ES-I3 (cell line): ENCODE measurements around the gene CS.
A peak's percentile ranks its signal among the peaks of the same experiment; 100 is the strongest.
"Not testable (repeated sequence)": the region's sequence is repeated elsewhere in the genome, so short reads cannot be mapped to it uniquely, and the experiment has no call there.

Experiments
- H3K36me3 ChIP-seq: 2 replicates; pipeline ENCODE4 v1.6.1; 2013; ENCODE audit warnings: mild to moderate bottlenecking, low read length, control low read depth, moderate library complexity; ENCODE audit not compliant: insufficient read depth
- H3K4me1 ChIP-seq: 2 replicates; pipeline ENCODE4 v1.6.1; 2013; ENCODE audit warnings: mild to moderate bottlenecking, control low read depth, low read length; ENCODE audit not compliant: insufficient read depth
- H3K9ac ChIP-seq: 2 replicates; pipeline ENCODE4 v1.6.1; 2013; ENCODE audit warnings: low read depth, mild to moderate bottlenecking, low read length, moderate library complexity
- H3K9me3 ChIP-seq: 2 replicates; pipeline ENCODE4 v1.6.1; 2013; ENCODE audit warnings: mild to moderate bottlenecking, low read length, moderate library complexity; ENCODE audit not compliant: control insufficient read depth, insufficient read depth

CS gene

DNA sequence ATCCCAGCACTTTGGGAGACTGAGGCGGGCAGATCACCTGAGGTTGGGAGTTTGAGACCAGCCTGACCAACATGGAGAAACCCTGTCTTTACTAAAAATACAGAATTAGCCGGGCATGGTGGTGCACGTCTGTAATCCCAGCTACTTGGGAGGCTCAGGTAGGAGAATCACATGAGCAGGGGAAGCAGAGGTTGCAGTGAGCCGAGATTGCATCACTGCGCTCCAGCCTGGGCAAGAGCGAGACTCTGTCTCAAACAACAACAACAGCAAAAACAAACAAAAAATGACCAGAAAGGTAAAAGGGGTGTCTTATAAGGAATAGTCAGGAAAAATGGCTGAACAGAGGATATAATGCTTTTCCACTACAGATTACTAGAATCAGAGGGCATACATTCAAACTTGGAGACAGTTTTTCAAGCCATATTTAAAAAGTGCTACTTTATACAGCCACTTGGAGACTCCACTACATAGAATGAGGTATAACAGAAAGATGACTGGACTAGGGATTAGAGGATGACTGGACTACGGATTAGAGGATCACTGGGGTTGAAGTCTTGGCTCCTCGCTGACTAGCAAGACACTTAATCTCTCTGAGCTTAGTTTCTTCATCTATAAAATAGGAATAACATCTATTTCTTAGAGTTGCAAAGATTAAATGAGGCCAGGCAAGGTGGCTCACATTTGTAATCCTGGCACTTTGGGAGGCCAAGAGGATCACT, 4.9 kb upstream of the CS start:
- Histone ChIP-seq H3K9ac (no peak overlapping the region), H3K9me3 (no peaks in the 10 kb centered on the region), H3K4me1 (peaks cover 5% of the 10 kb centered on the region), H3K36me3 (peaks cover 16% of the 10 kb centered on the region)

GRCh38 chr12:56304276-56304675, 4.1 kb upstream of the CS start:
- no peak overlapping the region for H3K9ac ChIP-seq
- H3K9me3 ChIP-seq: no peaks in the 10 kb centered on the region
- peaks cover 5% of the 10 kb centered on the region for H3K4me1 ChIP-seq
- H3K36me3 ChIP-seq: peaks cover 11% of the 10 kb centered on the region

DNA sequence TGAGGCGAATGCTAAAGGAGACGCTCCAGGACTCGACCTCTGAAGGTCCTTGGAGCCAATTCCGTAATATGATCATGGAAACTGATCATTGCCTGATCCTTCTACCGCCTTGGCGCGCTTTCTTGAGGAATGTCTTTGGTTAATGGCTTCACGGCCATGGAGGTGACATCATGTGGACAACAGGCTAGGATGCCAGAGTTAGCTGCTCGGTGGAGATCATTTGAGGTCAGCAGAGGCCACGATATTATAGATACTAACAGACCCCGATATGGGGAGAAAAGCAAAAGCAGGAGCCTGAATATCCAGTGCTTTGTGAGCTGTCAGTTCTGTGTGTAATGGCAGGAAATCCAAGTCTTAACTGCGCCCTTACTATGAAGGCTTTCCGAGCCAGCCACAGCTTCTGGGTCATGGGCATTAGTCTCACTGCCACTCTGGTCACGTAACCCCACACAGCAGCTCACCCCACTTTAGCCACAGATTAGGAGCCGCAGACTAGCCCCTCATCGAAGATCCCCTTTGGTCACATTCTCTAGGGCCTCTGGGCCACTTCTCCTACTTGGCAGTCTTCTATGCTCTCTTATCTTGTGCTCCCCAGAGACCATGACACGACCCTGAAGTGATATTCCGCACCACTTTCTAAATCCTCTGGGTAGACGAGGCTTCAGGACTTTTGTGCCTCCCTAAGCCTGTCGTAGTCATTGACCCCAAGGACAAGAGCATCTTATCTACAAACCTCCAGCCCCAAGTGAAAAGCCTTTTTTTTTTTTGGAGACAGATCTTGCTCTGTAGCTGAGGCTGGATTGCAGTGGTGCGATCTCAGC, 724 bp upstream of the CS start:
- Histone ChIP-seq H3K9ac (peak overlapping the region; percentile 95), H3K4me1 (peaks cover 5% of the 10 kb centered on the region), H3K9me3 (no peaks in the 10 kb centered on the region), H3K36me3 (peaks cover 16% of the 10 kb centered on the region)

DNA sequence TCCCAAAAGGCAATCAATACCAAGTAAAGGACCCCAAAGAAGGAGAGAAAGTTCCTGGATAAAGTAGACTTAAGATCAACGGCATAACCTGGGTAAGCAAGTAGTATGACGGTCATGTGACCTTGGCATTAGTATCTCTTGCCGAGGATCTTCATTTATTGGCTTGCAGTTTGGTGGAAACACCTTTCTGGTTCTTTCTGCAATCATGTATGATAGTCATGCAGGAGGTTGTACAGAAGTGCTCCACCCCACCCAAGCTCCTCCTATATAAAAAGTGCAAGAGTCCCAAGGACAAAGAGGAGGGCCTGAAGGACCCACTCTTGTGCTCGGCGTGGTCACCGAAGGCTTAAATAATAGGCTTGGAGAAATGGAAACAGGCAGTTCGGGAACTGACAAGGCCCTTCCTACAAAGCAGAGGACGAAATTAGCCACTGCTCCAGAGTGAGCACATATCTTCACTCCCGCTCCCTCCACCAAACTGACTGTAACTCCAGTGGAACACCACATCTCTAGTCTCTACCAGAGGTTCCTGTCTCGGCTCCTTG, 750 bp downstream of the CS start:
- H3K9me3 ChIP-seq: no peaks in the 10 kb centered on the region
- H3K36me3 ChIP-seq: peaks cover 12% of the 10 kb centered on the region
- H3K9ac ChIP-seq: peak overlapping the region; percentile 95
- H3K4me1 ChIP-seq: peaks cover 5% of the 10 kb centered on the region

DNA sequence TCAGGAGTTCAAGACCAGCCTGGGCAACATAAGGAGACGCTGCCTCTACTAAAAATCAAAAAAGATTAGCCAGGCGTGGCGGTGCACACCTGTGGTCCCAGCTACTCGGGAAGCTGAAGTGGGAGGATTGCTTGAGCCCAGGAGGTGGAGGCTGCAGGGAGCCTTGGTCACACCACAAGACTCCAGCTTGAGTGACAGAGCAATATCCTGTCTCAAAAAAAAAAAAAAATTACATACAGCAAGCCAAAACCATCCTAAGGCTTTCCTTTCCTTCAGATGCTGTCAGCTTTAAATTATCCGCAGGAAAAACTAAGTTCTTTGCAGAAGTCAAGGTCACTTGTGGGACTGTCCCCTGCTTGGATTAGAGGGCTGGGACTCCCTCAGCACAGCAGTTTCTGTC, 1.3 kb downstream of the CS start:
- peaks cover 12% of the 10 kb centered on the region for H3K36me3 ChIP-seq
- peak overlapping the region; percentile 95 for H3K9ac ChIP-seq
- H3K9me3 ChIP-seq: no peaks in the 10 kb centered on the region
- peaks cover 5% of the 10 kb centered on the region for H3K4me1 ChIP-seq

DNA sequence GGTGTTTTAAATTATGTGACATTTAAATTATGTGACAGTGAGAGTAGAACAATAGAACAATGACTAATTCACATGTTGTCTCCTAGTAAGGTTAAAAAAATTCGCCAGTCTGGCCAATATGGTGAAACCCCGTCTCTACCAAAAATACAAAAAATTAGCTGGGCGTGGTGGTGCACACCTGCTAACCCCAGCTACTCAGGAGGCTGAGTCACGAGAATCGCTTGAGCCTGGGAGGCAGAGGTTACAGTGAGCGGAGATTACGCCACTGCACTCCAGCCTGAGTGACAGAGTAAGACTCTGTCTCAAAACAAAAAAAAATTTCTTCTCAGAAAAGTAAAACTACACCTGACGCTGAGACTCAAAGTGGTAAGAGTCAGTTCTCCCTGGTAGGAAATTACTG, 2.7 kb downstream of the CS start:
- H3K9me3 ChIP-seq: no peaks in the 10 kb centered on the region
- H3K9ac ChIP-seq: no peak overlapping the region
- peaks cover 12% of the 10 kb centered on the region for H3K36me3 ChIP-seq
- H3K4me1 ChIP-seq: peaks cover 5% of the 10 kb centered on the region

GRCh38 chr12:56296295-56296694, 3.8 kb downstream of the CS start:
- Histone ChIP-seq H3K36me3 (peaks cover 12% of the 10 kb centered on the region), H3K9me3 (no peaks in the 10 kb centered on the region), H3K9ac (no peak overlapping the region), H3K4me1 (peaks cover 5% of the 10 kb centered on the region)

DNA sequence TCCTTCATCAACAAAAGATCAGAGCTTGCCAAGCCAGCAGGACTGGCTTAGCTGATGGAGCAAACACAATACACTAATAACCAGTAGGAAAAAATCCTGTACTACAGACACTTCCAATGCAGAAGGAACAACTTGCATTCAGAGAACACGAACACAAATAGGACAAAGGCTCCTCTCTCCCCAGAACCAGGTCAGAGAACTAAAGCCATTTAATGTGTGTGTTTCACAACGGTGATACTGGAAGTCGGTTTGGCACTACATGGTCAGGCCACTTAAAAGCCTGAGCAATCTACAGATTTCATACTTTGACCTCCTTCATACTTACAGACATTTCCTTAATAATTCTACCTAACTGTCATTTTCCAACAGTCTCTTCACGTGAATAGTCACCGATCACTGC, 6.3 kb downstream of the CS start:
- no peaks in the 10 kb centered on the region for H3K9me3 ChIP-seq
- no peaks in the 10 kb centered on the region for H3K4me1 ChIP-seq
- H3K36me3 ChIP-seq: peaks cover 12% of the 10 kb centered on the region
- H3K9ac ChIP-seq: no peak overlapping the region

DNA sequence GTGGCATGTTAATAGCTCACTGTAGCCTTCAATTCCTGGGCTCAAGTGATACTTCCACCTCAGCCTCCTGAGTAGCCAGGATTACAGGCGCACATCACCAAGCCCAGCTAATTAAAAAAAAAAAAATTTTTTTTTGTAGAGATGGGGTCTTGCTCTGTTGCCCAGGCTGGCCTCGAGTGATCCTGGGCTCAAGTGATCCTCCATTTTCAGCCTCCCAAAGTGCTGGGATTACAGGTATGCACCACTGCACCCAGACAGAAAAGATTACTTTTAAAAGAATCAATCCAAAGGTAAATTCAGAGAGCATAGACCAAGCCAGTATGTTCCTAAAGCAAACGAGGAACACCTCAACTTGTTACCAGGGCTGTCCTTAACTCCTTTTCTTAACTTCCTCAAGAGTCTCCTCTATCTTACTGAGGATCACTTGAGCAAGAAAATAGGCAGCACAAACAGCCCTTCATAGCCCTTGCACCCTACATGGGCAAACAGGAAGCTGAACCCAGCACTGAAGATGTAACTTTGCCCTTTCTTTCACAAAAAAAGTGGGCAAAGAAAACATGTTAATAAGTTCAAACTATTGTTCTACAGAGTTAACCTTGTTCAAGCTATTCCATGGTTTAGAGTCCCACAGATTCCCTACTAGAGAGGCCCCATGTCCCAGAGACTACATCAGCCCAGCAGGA, 11.3 kb downstream of the CS start:
- H3K9me3 ChIP-seq: no peaks in the 10 kb centered on the region
- H3K36me3 ChIP-seq: peaks cover 8% of the 10 kb centered on the region
- peaks cover 4% of the 10 kb centered on the region; the same call in 1 of the 2 replicates for H3K4me1 ChIP-seq
- no peak overlapping the region for H3K9ac ChIP-seq

GRCh38 chr12:56286044-56286830, 13.9 kb downstream of the CS start:
- Histone ChIP-seq H3K36me3 (peaks cover 24% of the 10 kb centered on the region), H3K9ac (no peak overlapping the region), H3K9me3 (no peaks in the 10 kb centered on the region), H3K4me1 (peaks cover 4% of the 10 kb centered on the region; the same call in 1 of the 2 replicates)

- not testable (repeated sequence) for H3K9ac ChIP-seq, H3K9me3 ChIP-seq, H3K4me1 ChIP-seq
- H3K36me3 ChIP-seq: peaks cover 25% of the 10 kb centered on the region
These were observed 15.9 kb downstream of the CS start for GRCh38 chr12:56284263-56284662.

GRCh38 chr12:56282579-56282978, 17.6 kb downstream of the CS start:
- peaks cover 4% of the 10 kb centered on the region; the same call in 1 of the 2 replicates for H3K4me1 ChIP-seq
- H3K36me3 ChIP-seq: peaks cover 25% of the 10 kb centered on the region
- no peak overlapping the region for H3K9ac ChIP-seq
- H3K9me3 ChIP-seq: no peaks in the 10 kb centered on the region

DNA sequence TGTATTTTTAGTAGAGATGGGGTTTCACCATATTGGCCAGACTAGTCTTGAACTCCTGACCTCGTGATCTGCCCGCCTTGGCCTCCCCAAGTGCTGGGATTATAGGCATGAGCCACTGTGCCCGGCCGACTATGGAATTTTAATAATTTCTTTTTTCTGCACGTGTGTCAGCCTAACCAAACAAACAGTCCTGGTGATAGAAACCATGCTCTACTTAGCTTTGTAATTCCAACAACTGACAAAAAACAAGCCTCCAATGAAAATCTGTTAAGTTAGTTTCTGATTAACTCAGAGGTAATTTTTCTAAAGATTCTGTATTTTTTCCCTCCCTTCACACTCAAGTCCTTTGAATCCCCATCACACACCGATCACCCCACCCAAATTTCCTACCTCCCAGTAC, 18.1 kb downstream of the CS start:
- H3K9me3 ChIP-seq: no peaks in the 10 kb centered on the region
- no peak overlapping the region for H3K9ac ChIP-seq
- H3K4me1 ChIP-seq: peaks cover 4% of the 10 kb centered on the region; the same call in 1 of the 2 replicates
- peaks cover 25% of the 10 kb centered on the region for H3K36me3 ChIP-seq

DNA sequence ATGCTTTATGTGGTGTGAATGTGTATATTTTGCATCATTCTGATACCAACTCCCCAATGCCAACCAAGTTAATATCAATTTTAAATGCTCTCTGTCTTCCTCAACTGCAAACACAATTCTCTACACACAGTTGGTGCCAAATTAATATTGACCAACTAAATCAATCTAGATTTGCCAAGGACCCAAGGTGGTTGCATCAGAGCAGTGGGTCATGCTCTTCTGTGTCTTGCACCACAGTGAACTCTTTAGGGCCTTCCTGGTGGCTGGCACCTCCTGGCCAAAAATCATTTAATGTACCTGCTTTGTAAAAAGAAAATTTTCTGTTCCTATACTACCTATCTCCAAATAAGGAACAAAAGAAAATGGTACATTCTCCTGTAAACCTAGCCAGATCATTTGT, 19.3 kb downstream of the CS start:
- H3K36me3 ChIP-seq: peaks cover 27% of the 10 kb centered on the region

More for the DNA sequence above, 19.3 kb downstream of the CS start:
- no peaks in the 10 kb centered on the region for H3K4me1 ChIP-seq
- H3K9ac ChIP-seq: no peak overlapping the region
- H3K9me3 ChIP-seq: no peaks in the 10 kb centered on the region
